Measurements from ENCODE around the gene RPUSD1. TPM values are rescaled to one million over a fixed set of nuclear protein-coding genes. Genes with fewer than 3 reads are reported as not detected.

Gene RPUSD1
- total RNA-seq, 1 donor from 2014 or later, result 36.8 TPM

- no peak for DNase-seq (ENCODE audit: low read depth, low spot score)
- H3K4me3 Mint-ChIP-seq, result no peak overlapping the region
- H3K4me1 Mint-ChIP-seq, result no peaks in the 10 kb centered on the region
- H3K9me3 Mint-ChIP-seq, result no peaks in the 10 kb centered on the region
- peaks cover 4% of the 10 kb centered on the region for H3K36me3 Mint-ChIP-seq (ENCODE audit: low read depth)
- no peak overlapping the region for H3K27ac Mint-ChIP-seq (ENCODE audit: unreplicated experiment)
- no peak for TF ChIP-seq CTCF (conservative IDR thresholded peaks at IDR 0.05)
- H3K27me3 Mint-ChIP-seq (ENCODE audit: low read depth), result peaks cover 32% of the 10 kb centered on the region
Measured at GRCh38 chr16:796296-797119, 8.3 kb upstream of the RPUSD1 start.

GRCh38 chr16:795580-796229 lies 7.5 kb upstream of the RPUSD1 start:
- no peaks in the 10 kb centered on the region for H3K4me1 Mint-ChIP-seq
- peak overlapping the region; percentile 61 for H3K4me3 Mint-ChIP-seq
- peaks cover 24% of the 10 kb centered on the region for H3K27me3 Mint-ChIP-seq (ENCODE audit: low read depth)
- H3K9me3 Mint-ChIP-seq, result no peaks in the 10 kb centered on the region
- no peak for DNase-seq (ENCODE audit: low read depth, low spot score)
- no peak for TF ChIP-seq CTCF (conservative IDR thresholded peaks at IDR 0.05)
- no peak overlapping the region for H3K27ac Mint-ChIP-seq (ENCODE audit: unreplicated experiment)
- H3K36me3 Mint-ChIP-seq (ENCODE audit: low read depth), result peaks cover 7% of the 10 kb centered on the region

DNA sequence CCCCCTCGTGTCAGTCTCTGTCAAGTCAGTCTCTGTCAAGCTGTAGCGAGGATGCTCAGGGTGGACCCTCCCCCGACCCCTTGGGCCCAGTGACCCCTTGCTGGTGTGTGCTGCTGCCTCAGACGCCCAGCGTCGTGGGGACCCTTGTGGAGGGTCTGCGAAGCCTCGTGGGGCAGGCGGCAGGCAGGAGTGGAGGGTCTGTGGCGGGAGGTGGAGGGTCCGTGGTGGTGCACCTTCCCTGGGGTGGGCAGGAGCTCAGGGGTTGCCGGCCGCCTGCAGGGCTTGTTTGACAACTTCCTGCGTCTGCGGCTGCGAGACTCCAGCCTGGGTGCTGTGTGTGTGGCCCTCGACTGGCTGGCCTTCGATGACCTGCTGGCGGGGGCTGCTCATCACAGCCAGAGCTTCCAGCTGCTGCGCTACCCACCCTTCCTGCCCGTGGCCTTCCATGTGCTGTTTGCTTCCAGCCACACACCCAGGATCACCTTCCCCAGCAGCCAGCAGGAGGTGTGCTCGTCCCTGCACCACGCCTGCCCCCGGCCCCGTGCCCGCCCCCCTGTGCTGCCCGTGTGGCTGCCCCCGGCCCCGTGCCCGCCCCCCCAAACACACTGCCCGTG lies 6.8 kb upstream of the RPUSD1 start:
- Mint-ChIP-seq H3K9me3 (no peaks in the 10 kb centered on the region), H3K36me3 (ENCODE audit: low read depth) (peaks cover 7% of the 10 kb centered on the region), H3K4me1 (no peaks in the 10 kb centered on the region), H3K27me3 (ENCODE audit: low read depth) (peaks cover 19% of the 10 kb centered on the region), H3K27ac (ENCODE audit: unreplicated experiment) (no peak overlapping the region), H3K4me3 (no peak overlapping the region)
- TF ChIP-seq CTCF (conservative IDR thresholded peaks at IDR 0.05), result no peak
- DNase-seq (ENCODE audit: low read depth, low spot score), result no peak

DNA sequence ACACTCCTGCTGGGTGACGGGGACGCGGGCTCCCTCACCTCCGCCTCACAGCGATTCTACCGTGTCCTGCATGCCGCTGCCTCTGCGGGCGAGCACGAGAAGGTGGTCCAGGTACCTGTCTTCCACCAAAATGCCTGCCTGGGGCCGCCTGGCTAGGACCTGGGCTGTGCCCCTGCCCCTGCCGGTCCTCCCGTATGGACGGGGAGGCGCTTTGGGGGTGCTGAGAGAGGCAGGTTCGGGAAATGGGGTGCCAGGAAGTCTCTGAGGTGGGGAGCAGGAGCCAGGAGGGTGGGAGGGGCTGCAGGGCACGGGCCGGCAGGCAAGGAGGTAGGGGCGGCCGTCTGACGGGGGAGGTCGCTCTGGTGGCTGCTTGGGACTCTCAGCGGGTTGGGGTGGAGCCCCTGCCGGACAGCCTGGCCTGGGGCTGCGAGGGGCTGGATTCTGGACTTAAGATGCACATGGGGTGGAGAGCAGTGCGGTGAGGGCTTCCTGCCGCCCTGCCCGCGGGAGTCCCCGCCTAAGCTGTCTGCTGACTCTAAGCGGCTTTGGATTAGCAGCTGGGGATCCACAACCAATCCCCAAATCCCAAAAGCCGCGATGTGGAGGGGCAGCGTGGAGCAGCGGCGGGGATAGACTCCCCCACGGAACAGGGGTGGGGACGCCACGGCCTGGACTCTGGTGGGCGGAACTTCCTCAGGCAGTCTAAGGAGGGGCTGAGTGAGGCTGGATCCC lies 6.1 kb upstream of the RPUSD1 start:
- Mint-ChIP-seq H3K9me3 (no peaks in the 10 kb centered on the region), H3K4me3 (no peak overlapping the region), H3K4me1 (no peaks in the 10 kb centered on the region), H3K27ac (ENCODE audit: unreplicated experiment) (no peak overlapping the region), H3K27me3 (ENCODE audit: low read depth) (peaks cover 14% of the 10 kb centered on the region), H3K36me3 (ENCODE audit: low read depth) (peaks cover 7% of the 10 kb centered on the region)
- TF ChIP-seq CTCF (conservative IDR thresholded peaks at IDR 0.05), result no peak
- no peak for DNase-seq (ENCODE audit: low read depth, low spot score)

DNA sequence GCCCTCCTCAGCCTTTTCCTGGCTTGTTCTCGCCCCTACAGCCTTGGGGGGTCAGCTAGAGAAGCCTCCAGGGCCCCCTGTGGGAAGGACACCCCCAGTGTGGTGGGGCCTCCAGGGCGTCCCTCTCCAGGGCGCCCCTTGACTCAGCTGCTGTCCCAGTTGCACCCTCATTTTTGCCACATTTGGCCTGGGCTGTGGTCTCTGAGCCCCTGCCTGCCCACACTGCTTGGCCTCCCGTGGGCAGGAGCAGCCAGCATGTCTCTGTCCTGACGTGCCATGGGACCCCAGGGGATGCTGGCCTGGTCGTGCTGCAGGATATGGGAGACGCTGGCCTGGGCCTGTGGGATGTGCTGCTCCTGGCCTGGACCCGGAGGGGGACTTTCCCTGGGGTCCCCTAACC lies 5.2 kb upstream of the RPUSD1 start:
- Mint-ChIP-seq H3K4me1 (no peaks in the 10 kb centered on the region), H3K36me3 (ENCODE audit: low read depth) (peaks cover 7% of the 10 kb centered on the region), H3K27ac (ENCODE audit: unreplicated experiment) (no peak overlapping the region), H3K4me3 (no peak overlapping the region), H3K27me3 (ENCODE audit: low read depth) (peaks cover 6% of the 10 kb centered on the region), H3K9me3 (no peaks in the 10 kb centered on the region)
- no peak for TF ChIP-seq CTCF (conservative IDR thresholded peaks at IDR 0.05)
- no peak for DNase-seq (ENCODE audit: low read depth, low spot score)
